Natural killer cell (primary cell): Measurements from ENCODE around the gene TBC1D2B. TPM values are rescaled to one million over a fixed set of nuclear protein-coding genes. Genes with fewer than 3 reads are reported as not detected.
"Not testable (repeated sequence)": the region's sequence is repeated elsewhere in the genome, so short reads cannot be mapped to it uniquely, and the experiment has no call there.

Experiments used
- ATAC-seq, 3 donors: fragments of 150-1000 bp in 2 of 3; fragments of 200-7000 bp in 1 of 3; cut with Tn5 transposase; 1 replicate in 1 of 3; 2 replicates in 2 of 3; pipeline ENCODE4 v1.10.0; 2021; ENCODE audit warnings: mild to moderate bottlenecking in 2 of 3, moderate library complexity in 2 of 3
- DNase-seq, 2 donors: peaks; one replicate each; pipeline versions ENCODE4 v3.0.0 to v3.0.0-alpha.2; 2013 to 2021; ENCODE audit warnings: mixed read lengths in 1 of 2
- H3K27ac ChIP-seq: one replicate; pipeline ENCODE4 v1.5.1; 2013; ENCODE audit warnings: mild to moderate bottlenecking, low read length
- H3K27me3 ChIP-seq: one replicate; pipeline ENCODE4 v1.6.1; 2013; ENCODE audit warnings: low read length; ENCODE audit not compliant: control insufficient read depth, insufficient read depth
- H3K36me3 ChIP-seq: one replicate; pipeline ENCODE4 v1.6.1; 2013; ENCODE audit warnings: low read length; ENCODE audit not compliant: control insufficient read depth, insufficient read depth
- H3K4me1 ChIP-seq: one replicate; pipeline ENCODE4 v1.6.1; 2013; ENCODE audit warnings: low read length; ENCODE audit not compliant: control insufficient read depth, insufficient read depth
- H3K4me3 ChIP-seq: one replicate; pipeline ENCODE4 v1.5.1; 2013; ENCODE audit warnings: low read length
- H3K9me3 ChIP-seq: one replicate; pipeline ENCODE4 v1.6.1; 2013; ENCODE audit warnings: low read length; ENCODE audit not compliant: control insufficient read depth, insufficient read depth
- H3K27ac Mint-ChIP-seq, 2 donors: one replicate each; pipeline ENCODE4 v1.8.0; 2022; ENCODE audit warnings: mild to moderate bottlenecking in 2 of 2, mixed read lengths in 2 of 2, moderate library complexity in 1 of 2
- H3K27me3 Mint-ChIP-seq, 2 donors: one replicate each; pipeline ENCODE4 v1.8.0; 2022; ENCODE audit warnings: low read depth in 2 of 2, mixed read lengths in 2 of 2
- H3K36me3 Mint-ChIP-seq: one replicate; pipeline ENCODE4 v1.8.0; 2022; ENCODE audit warnings: mixed read lengths
- H3K4me1 Mint-ChIP-seq, 2 donors: one replicate each; pipeline ENCODE4 v1.8.0; 2022; ENCODE audit warnings: mixed read lengths in 2 of 2
- H3K4me3 Mint-ChIP-seq: one replicate; pipeline ENCODE4 v1.8.0; 2022; ENCODE audit warnings: mild to moderate bottlenecking, moderate library complexity, mixed read lengths
- H3K9me3 Mint-ChIP-seq, 2 donors: one replicate each; pipeline ENCODE4 v1.8.0; 2022; ENCODE audit warnings: mixed read lengths in 2 of 2
- WGBS: methylation state at CpG from one replicate; pipeline ENCODE4 v1.1.7; 2013; ENCODE audit warnings: missing lambda C conversion rate; ENCODE audit not compliant: insufficient coverage; 5-methylcytosine and 5-hydroxymethylcytosine counted together
- intact Hi-C: fragments of 100-400 bp; cut with micrococcal nuclease; formaldehyde crosslinking; loops from one replicate; pipeline ENCODE4 v1.14.2; 2022
- total RNA-seq, 4 donors: library from RNA; stranded (reverse); fragments of 120-200 nt in 1 of 4; gene quantifications; one replicate each; pipeline versions ENCODE4 v1.2.3 to v1.2.4, GENCODE V29; 2013 to 2022
- TF ChIP-seq, protein P1 (sequence below): fragments of 200-600 bp; IDR thresholded peaks from one replicate; pipeline ENCODE4 v1.8.0; 2022; ENCODE audit warnings: antibody characterized with exemption

TBC1D2B gene
- total RNA-seq, 3 donors from 2014 or later (not counting 1 experiment from before 2014, with no cell fraction given), result 54.0 to 83.5 (median 56.7) TPM

DNA sequence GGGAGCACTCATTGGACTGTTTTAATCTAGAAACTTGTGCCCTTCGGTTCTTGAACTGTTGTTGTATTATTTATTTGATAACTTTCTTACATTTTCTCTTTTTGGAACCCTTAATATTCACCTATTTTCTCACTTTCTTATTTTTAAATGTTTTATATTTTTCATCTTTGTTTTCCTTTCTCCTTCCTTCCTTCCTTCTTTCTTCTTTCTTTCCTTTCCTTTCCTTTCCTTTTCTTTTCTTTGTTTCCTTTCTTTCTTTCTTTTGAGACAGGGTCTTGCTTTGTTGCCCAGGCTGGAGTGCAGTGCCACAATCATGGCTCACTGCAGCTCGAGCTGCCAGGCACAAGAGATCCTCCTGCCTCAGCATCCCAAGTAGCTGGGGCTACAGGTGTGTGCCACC lies 108.5 kb downstream of the TBC1D2B start:
- Histone ChIP-seq H3K9me3 (no peaks in the 10 kb centered on the region), H3K36me3 (no peaks in the 10 kb centered on the region), H3K4me1 (no peaks in the 10 kb centered on the region), H3K4me3 (no peak overlapping the region), H3K27ac (no peak overlapping the region), H3K27me3 (no peaks in the 10 kb centered on the region)
- H3K27ac Mint-ChIP-seq, result no peak overlapping the region
- intact Hi-C loops, result no loop called here
- H3K4me3 Mint-ChIP-seq, result no peak overlapping the region
- peaks cover 7% of the 10 kb centered on the region for H3K36me3 Mint-ChIP-seq
- TF ChIP-seq, protein P1, sequence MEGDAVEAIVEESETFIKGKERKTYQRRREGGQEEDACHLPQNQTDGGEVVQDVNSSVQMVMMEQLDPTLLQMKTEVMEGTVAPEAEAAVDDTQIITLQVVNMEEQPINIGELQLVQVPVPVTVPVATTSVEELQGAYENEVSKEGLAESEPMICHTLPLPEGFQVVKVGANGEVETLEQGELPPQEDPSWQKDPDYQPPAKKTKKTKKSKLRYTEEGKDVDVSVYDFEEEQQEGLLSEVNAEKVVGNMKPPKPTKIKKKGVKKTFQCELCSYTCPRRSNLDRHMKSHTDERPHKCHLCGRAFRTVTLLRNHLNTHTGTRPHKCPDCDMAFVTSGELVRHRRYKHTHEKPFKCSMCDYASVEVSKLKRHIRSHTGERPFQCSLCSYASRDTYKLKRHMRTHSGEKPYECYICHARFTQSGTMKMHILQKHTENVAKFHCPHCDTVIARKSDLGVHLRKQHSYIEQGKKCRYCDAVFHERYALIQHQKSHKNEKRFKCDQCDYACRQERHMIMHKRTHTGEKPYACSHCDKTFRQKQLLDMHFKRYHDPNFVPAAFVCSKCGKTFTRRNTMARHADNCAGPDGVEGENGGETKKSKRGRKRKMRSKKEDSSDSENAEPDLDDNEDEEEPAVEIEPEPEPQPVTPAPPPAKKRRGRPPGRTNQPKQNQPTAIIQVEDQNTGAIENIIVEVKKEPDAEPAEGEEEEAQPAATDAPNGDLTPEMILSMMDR, result no peak
- DNase-seq, result no peak
- 90% methylated on average over 1 of the region's 2 CpGs for WGBS
- peaks cover 0 to 5% of the 10 kb centered on the region in 2 donors for H3K4me1 Mint-ChIP-seq
- peaks cover 6 to 40% of the 10 kb centered on the region in 2 donors for H3K27me3 Mint-ChIP-seq
- no peak for ATAC-seq
- H3K9me3 Mint-ChIP-seq, result peaks cover 0 to 4% of the 10 kb centered on the region in 2 donors

DNA sequence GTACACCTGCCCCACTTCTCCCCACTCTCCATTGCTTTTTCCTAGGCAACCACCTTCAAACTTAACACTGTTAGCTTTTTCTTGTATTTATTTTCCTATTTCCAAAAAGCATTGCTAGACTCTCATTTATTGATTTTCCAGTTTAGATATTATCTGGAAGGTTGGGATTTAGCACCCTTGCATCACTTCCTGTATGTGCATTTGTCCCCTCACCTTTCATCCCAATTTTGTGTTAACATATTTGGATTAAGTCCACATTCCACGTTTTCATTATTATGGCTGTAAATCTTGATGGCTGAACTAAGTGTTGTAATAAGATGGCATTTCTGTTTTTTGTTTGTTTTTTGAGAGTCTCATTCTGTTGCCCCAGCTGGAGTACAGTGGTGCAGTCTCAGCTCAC lies 109.7 kb downstream of the TBC1D2B start:
- Mint-ChIP-seq H3K4me1 (peaks cover 0 to 5% of the 10 kb centered on the region in 2 donors), H3K36me3 (peaks cover 7% of the 10 kb centered on the region), H3K27me3 (peaks cover 13 to 52% of the 10 kb centered on the region in 2 donors), H3K27ac (no peak overlapping the region), H3K9me3 (peaks cover 0 to 4% of the 10 kb centered on the region in 2 donors), H3K4me3 (no peak overlapping the region)
- no peak overlapping the region for H3K27ac ChIP-seq
- no peak overlapping the region for H3K4me3 ChIP-seq
- no peaks in the 10 kb centered on the region for H3K9me3 ChIP-seq
- no peaks in the 10 kb centered on the region for H3K36me3 ChIP-seq
- H3K27me3 ChIP-seq, result no peaks in the 10 kb centered on the region
- H3K4me1 ChIP-seq, result no peaks in the 10 kb centered on the region
- intact Hi-C loops, result loop anchor here (1.0 kb wide), 1 partner anchor 141 kb away; no protein-coding TSS in a partner anchor
- 92% methylated on average over 1 of the region's 1 CpG for WGBS
- ATAC-seq, result no peak
- TF ChIP-seq, protein P1, result no peak
- DNase-seq, result no peak

DNA sequence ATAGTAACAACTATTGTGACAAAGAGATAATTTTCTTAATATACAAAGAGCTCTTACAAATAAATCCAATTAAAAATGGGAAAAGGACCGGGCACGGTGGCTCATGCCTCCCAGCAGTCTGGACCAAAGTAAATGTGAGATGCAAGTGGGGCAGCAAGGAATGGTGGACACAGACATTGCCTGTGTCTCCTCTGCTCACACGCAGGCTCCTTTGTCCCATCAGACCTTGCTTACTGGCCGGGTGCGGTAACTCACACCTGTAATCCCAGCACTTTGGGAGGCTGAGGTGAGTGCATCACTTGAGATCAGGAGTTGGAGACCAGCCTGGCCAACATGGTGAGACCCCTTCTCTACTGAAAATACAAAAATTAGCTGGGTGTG lies 110.3 kb downstream of the TBC1D2B start:
- not testable (repeated sequence) for ATAC-seq, DNase-seq, H3K36me3 Mint-ChIP-seq, H3K4me1 ChIP-seq, H3K4me1 Mint-ChIP-seq, H3K9me3 Mint-ChIP-seq, H3K27ac ChIP-seq, H3K9me3 ChIP-seq, H3K36me3 ChIP-seq, H3K4me3 Mint-ChIP-seq, H3K4me3 ChIP-seq, H3K27ac Mint-ChIP-seq, H3K27me3 ChIP-seq
- intact Hi-C loops, result loop anchor here (1.0 kb wide), 1 partner anchor 141 kb away; no protein-coding TSS in a partner anchor
- 87% methylated on average over 5 of the region's 5 CpGs for WGBS
- H3K27me3 Mint-ChIP-seq, result peaks cover 14 to 54% of the 10 kb centered on the region in 2 donors

DNA sequence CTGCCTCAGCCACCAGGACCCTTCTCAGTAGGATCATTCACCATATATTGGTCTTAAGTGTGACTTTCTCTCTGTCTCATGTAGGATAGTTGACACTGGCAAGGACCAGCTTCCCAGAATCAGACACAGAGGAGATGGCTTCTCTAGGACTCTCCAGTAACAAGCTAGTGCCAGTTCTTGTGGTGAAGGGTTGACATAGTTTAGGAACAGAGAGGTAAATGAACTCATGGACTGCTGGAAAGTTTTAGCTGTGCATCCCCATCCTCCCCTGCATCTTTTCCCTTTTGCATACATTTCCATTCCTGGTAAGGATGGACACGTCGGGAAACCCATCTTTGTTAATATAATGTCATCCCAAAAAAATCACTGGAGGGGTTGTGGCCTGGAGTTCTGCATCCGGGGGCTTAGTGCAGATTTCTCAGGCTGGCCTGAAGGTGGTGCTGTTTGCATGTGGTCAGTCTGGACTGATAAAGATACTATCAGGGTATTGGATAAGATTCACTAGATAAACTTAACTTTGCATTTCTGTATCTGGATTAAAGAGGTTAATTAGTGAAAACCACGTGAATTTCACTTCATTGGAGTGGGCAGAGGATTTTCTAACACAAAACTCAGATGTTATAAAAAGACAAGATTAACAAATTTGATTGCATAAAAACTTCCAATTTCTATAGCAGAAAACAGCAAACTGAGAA lies 110.8 kb downstream of the TBC1D2B start:
- Histone ChIP-seq H3K9me3 (no peaks in the 10 kb centered on the region), H3K27me3 (no peaks in the 10 kb centered on the region), H3K27ac (no peak overlapping the region), H3K4me3 (no peak overlapping the region), H3K36me3 (no peaks in the 10 kb centered on the region), H3K4me1 (no peaks in the 10 kb centered on the region)
- H3K27me3 Mint-ChIP-seq, result peaks cover 14 to 54% of the 10 kb centered on the region in 2 donors
- peaks cover 7% of the 10 kb centered on the region for H3K36me3 Mint-ChIP-seq
- no peak overlapping the region for H3K27ac Mint-ChIP-seq
- ATAC-seq (peak; percentile 63 to 82 (median 72)), DNase-seq (peak in 1 of 2 donors; percentile 74)
- 0% methylated on average over 1 of the region's 4 CpGs for WGBS
- intact Hi-C loops, result loop anchor here (1.0 kb wide), 1 partner anchor 142 kb away; no protein-coding TSS in a partner anchor
- H3K9me3 Mint-ChIP-seq, result peaks cover 0 to 4% of the 10 kb centered on the region in 2 donors
- peaks cover 0 to 5% of the 10 kb centered on the region in 2 donors for H3K4me1 Mint-ChIP-seq
- H3K4me3 Mint-ChIP-seq, result no peak overlapping the region
- TF ChIP-seq, protein P1, result peak; percentile 85
